ENCODE data around the gene GNAS. TPM values are rescaled to one million over a fixed set of nuclear protein-coding genes. Genes with fewer than 3 reads are reported as not detected.

GNAS gene
- total RNA-seq, 1 donor from 2014 or later, result 1,218 TPM

DNA sequence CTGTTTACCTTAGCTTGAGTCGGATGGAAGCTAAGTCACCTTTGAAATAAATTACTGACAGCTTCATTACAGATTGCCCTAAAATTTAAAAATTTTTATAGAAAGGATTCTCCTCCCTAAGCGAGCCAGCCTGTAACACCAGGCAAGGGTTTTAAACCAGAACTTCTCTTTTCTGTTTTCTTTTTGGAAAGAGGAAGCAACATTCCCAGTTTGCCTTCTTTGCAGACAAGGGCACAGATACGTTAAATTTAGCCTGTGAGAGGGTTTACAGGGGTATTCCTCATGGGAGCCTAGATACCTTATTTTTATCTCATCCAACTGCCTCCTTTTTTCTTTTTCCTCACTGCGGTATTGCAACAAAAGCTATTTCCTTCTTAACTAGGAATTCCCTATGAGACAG is 45.0 kb downstream of the GNAS start:
- Mint-ChIP-seq H3K4me3 (no peak overlapping the region), H3K4me1 (peaks cover 89% of the 10 kb centered on the region), H3K27me3 (ENCODE audit: low read depth) (no peaks in the 10 kb centered on the region), H3K9me3 (no peaks in the 10 kb centered on the region), H3K27ac (peak overlapping the region; percentile 77), H3K36me3 (peaks cover 6% of the 10 kb centered on the region)
- no peak for DNase-seq (ENCODE audit: low spot score in 2 of 2, unreplicated experiment in 2 of 2)
- TF ChIP-seq, protein P1, sequence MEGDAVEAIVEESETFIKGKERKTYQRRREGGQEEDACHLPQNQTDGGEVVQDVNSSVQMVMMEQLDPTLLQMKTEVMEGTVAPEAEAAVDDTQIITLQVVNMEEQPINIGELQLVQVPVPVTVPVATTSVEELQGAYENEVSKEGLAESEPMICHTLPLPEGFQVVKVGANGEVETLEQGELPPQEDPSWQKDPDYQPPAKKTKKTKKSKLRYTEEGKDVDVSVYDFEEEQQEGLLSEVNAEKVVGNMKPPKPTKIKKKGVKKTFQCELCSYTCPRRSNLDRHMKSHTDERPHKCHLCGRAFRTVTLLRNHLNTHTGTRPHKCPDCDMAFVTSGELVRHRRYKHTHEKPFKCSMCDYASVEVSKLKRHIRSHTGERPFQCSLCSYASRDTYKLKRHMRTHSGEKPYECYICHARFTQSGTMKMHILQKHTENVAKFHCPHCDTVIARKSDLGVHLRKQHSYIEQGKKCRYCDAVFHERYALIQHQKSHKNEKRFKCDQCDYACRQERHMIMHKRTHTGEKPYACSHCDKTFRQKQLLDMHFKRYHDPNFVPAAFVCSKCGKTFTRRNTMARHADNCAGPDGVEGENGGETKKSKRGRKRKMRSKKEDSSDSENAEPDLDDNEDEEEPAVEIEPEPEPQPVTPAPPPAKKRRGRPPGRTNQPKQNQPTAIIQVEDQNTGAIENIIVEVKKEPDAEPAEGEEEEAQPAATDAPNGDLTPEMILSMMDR (IDR thresholded peaks at IDR 0.05; ENCODE audit: unreplicated experiment), result no peak

DNA sequence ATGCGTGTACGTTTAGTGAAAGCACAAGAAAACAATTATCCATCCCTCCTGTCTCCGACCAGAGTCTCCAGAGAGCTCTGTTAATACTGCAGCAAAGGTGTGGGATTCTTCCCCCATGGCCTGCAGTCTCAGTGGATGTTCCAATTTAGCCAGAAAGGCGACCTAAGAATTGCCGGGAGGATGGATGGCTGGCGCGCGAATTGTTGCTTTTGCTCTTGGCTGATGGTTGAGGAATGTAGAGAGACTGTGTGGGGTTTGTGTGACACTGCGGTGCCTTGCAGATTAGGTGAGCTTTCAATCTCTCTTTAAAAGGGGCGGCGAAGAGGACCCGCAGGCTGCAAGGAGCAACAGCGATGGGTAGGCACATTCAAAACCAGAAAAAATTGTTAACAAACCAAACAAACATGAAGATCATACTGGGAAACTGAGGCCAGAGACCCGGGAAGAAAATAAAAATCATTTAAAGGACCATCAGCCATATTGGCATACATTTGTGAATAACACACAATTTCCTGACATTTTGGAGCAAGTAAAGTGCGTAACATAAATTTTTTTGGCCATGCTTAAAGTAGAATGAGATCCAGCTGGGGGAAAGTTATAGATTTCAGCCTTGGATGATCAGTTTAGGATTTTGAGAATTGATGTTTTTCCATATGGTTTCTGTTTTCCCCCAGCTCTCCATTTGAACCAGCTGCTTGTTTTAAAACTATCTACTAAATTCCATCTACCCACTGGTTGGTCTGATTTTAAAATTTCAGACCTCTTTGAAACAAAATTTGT is 46.3 kb downstream of the GNAS start:
- Mint-ChIP-seq H3K36me3 (peaks cover 12% of the 10 kb centered on the region), H3K4me3 (no peak overlapping the region), H3K9me3 (no peaks in the 10 kb centered on the region), H3K27ac (peak overlapping the region; percentile 80), H3K27me3 (ENCODE audit: low read depth) (no peaks in the 10 kb centered on the region), H3K4me1 (peaks cover 80% of the 10 kb centered on the region)
- TF ChIP-seq, protein P1 (IDR thresholded peaks at IDR 0.05; ENCODE audit: unreplicated experiment), result no peak
- no peak for DNase-seq (ENCODE audit: low spot score in 2 of 2, unreplicated experiment in 2 of 2)

DNA sequence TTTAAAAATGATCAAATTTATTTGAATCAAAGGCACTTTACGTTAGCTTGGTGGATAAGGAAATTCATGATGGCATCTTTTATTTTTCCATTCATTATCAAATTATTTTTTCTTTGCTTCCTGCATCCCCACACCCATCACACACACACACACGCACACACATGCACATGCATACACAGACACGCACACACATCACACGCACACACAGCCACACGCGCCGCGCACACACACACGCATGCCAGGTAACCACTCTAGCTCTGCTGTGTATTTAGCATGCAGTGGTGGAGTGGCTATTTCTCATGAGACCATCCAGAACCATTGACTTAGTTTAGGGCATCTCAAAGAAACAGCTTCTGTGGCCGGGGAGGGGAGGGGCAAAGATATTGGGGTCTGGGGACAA is 47.0 kb downstream of the GNAS start:
- Mint-ChIP-seq H3K27me3 (ENCODE audit: low read depth) (no peaks in the 10 kb centered on the region), H3K9me3 (no peaks in the 10 kb centered on the region), H3K4me1 (peaks cover 73% of the 10 kb centered on the region), H3K4me3 (no peak overlapping the region), H3K27ac (peak overlapping the region; percentile 80), H3K36me3 (peaks cover 14% of the 10 kb centered on the region)
- TF ChIP-seq, protein P1 (IDR thresholded peaks at IDR 0.05; ENCODE audit: unreplicated experiment), result no peak
- DNase-seq (ENCODE audit: low spot score in 2 of 2, unreplicated experiment in 2 of 2), result no peak

DNA sequence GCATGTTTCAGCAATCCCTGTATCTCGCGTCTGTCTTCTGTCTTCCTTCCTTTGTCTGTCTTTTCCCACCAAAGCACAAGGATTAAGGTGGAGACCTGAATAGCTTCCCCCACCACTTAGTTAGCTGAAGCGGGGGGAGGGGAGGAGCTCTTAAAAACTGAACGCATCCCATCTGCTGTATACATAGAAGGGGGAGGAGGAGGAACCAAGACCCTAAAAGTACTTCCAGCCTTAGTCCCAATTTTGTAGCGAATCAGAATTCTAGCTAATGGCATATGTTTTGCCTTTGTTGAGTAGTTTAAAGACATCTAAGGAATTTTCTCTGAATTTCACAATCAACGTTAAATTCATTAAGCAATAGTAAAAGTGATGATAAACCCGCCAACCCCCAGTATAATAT is 47.9 kb downstream of the GNAS start:
- TF ChIP-seq, protein P1 (IDR thresholded peaks at IDR 0.05; ENCODE audit: unreplicated experiment), result no peak
- Mint-ChIP-seq H3K4me1 (peaks cover 64% of the 10 kb centered on the region), H3K27me3 (ENCODE audit: low read depth) (no peaks in the 10 kb centered on the region), H3K27ac (peak overlapping the region; percentile 74), H3K36me3 (peaks cover 21% of the 10 kb centered on the region), H3K4me3 (no peak overlapping the region), H3K9me3 (no peaks in the 10 kb centered on the region)
- no peak for DNase-seq (ENCODE audit: low spot score in 2 of 2, unreplicated experiment in 2 of 2)

DNA sequence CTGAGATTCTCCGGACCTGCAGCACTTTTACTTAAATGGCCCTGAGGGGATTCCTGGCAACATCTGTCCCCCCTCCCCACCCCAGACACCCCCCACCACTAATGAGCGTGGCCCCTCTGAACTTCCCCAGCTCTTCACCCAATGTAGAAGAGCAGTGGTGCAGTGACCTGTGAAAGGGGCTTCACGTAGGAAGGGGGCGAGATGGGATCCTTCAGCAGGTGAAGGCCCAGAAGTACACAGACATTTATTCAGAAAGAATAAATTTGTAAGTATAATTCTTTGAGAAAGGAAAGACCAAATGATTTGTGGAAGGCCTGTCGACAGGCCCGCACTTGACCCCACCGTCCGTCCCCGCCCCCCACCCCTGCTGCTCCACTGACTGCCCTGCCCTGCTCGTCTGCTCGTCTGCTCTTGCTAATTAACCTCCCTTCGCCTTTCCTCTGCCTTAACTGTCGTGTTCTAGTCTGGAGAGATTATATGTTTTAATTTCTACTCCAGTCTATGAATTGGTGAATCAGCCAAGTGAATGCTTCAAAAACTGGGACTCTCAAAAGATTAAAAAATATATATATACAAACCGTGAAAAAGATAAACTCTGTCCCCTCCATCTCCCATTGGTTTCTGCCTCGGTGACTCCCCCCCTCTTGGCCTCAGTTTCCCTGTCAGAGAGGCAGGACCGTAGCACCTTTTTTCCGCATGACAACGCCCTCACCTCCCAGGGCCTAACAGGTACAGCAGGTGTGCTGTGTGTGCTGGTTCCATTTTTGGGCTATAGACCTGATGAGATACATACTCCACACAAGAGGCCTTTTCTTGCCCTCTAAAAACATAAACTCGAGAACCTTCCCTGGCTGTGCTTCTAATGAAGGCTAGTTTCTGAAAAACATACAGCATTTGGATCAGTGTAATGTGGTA is 49.2 kb downstream of the GNAS start:
- Mint-ChIP-seq H3K27me3 (ENCODE audit: low read depth) (no peaks in the 10 kb centered on the region), H3K9me3 (no peaks in the 10 kb centered on the region), H3K27ac (peak overlapping the region; percentile 78), H3K36me3 (peaks cover 28% of the 10 kb centered on the region), H3K4me3 (no peak overlapping the region), H3K4me1 (peaks cover 53% of the 10 kb centered on the region)
- no peak for DNase-seq (ENCODE audit: low spot score in 2 of 2, unreplicated experiment in 2 of 2)
- TF ChIP-seq, protein P1 (IDR thresholded peaks at IDR 0.05; ENCODE audit: unreplicated experiment), result no peak
